Middle frontal gyrus (tissue), 1 donor: ENCODE results near the gene PTTG1IP.
A peak's percentile ranks its signal among the peaks of the same experiment; 100 is the strongest.

Experiments
- DNase-seq: peaks from one replicate; pipeline ENCODE4 v3.0.0-alpha.2; 2015; ENCODE audit warnings: low spot score; ENCODE audit errors: extremely low spot score

PTTG1IP gene

DNA sequence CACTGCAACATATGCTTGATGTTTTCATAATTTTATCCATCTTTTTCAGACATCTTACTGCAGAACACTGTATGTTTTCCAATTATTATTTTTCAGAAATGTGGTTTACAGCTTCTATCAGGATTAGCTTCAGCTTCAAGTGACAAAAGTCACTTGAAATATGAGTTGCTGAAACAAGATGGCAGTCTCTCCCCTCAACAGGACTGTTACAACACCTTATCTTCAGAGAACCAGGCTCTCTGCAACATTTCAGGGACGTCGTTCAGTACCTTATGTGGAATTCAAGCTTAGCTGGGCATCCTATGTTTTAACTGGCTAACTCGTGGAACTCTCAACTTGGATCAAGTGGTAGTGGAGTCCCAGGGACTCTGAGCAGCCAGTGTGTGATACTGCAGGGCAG is 69.8 kb downstream of the PTTG1IP start:
- DNase-seq: no peak

DNA sequence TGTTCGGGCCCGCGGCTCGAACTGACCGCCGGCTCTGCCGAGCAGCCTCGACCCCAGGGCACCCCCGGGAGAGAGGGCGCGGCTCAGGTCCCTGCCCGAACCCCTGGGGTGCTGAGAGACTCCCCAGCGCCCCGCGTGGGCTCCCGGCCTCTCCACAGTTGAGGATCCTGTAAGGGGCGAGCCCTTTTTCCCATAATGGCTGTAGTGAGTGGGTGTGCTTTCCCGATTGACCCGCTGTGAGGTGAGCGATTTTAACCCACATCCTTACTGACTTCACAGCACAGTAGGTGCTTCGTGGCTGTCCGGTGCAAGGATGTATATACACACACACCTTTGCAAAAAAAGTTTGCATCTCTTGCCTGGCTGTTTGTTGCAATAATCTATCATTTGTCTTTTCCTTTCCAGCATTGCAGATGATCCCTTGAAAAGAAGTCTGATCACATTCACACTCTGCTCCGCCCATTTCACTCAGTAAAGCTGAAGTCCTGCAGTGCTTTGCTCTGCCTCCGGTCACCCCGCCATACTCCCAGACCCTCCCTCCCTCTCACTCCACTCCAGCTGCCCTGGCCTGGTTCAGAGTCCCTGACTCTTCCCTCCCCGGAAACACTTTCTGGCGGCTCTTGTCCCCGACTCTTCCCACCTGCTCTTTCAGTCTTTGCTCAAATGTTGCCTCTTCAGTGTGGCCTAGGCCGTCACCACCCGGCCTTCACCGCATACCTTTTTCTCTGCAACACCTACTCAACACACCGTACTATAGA is 70.9 kb downstream of the PTTG1IP start:
- no peak for DNase-seq

DNA sequence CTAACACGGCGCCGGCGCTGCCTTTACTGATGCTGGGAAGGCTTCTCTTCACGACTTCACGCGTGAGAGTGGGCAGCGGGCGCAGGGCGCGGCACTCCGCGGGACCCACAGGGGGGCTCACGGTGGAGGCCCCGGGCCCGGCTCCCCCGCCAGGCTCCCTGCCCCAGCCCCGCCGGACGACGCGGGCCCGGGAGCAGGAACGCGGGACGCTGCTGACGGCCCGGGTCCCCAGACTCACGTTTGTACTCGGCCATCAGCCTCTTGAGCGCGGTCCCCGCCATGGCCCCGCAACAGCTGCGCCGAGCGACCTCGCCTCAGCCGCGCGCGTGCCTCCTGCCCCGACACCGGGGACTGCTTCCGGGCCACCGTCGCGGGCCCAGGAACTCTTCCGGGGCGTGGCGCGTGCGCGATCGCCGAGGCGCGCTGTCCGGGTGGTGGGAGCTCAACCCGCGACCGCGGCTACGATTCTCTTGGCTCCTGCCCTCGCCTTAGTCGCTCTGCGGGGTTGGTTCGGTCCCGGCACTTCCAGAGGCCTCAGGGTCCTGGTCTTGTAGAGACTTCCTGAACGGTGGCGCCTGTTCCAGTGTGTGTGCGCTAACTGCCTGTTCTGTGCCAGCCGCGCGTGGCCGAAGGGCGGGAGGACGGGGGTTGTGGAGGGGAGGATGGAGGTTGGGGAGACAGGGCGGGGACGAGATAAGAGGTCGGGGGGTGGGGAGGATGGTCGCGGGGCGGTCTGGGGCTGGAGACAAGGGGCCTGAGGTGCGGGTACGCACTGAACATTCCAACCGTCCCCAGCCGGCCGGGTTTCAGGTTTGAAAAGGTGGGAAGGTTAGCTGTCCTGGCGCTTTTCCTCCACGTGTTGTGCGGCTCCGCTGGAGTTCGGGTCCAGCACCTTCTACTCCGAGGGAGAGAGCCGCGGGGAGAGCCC is 71.8 kb downstream of the PTTG1IP start, which contains the start of gene UBE2G2:
Gene UBE2G2 (minus strand): TSS at position 353 of the 928 bp plus-strand sequence. CDS start 72 bp downstream, at position 281.
- peak; percentile 82 for DNase-seq

DNA sequence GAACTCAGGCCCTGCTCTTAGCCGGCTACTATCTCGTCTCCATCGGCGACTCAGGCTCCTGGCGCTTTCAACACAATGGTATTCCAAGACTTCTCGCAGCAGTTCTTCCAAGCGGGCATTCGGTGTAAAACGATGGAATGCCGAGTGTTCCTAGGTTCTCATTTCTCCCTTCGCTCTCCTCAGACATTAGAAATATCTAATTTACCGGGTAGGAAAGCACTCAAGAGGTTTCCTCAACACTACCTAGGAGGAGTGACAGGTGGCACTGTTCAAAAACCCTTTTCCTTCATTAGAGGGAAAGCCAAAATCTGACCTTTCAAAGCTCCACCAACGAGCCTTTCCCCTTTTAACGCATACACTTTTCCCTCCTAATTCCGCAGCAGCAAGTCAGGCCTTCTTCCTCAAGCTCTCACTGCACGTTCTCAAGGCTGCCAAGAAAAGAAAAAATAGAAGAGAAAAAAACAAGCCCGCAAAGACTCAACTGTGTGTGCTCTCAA is 72.5 kb downstream of the PTTG1IP start:
- no peak for DNase-seq

DNA sequence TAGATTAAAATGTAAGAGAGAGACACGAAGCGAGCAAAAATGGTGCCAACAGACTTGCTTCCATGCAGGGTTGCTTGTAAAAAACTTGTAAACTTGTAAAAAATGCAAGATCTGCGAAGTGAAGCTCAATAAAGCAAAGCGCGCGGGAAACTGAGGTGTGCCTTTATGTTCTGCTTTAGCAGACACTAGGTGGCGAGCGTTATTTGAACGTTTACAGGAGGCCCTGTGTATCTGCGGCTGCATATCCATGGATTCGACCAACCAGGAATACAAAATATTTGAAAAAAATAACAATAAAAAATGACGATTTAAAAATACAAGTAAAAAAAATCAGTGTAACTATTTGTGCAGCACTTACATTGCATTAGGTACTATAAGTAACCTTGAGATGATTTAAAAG is 73.4 kb downstream of the PTTG1IP start:
- DNase-seq: no peak

DNA sequence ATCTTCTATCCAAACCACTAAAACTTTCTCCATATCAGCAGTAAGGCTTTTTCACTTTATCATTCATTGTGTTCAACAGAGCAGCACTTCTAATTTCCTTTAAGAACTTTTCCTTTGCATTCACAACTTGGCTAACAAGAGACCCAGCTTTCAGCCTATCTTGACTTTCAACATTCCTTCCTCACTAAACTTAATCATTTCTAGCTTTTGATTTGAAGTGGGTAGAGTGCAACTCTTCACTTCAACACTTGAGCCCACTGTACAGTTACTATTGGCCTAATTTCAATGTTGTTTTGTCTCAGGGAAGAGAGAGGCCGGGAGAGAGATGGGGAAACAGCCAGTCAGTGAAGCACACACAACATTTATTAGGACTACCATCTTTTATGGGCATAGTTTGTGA is 73.8 kb downstream of the PTTG1IP start:
- DNase-seq: no peak
